Activated CD8-positive, alpha-beta memory T cell treated with anti-CD3 and anti-CD28 coated beads, Interleukin-2, amount 50 U/mL, for 1 hour (primary cell): ENCODE results near the gene TBC1D21.

Experiments
- DNase-seq: peaks from one replicate; pipeline ENCODE4 v3.0.0-alpha.2; 2020; ENCODE audit errors: extremely low read depth

Gene TBC1D21

DNA sequence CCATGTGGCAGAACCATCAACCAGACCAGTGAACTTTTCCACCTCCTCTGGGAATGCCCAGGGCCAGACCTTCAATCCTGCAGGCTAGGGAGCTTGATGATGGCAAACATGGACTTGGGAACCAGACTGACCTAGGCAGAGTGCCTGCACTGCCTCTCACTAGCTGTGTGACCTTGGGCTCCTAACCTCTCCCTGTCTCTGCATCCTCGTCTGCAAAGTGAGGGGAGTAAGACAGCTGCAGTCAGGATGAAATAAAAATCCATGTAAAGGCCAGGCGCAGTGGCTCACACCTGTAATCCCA lies 35.4 kb downstream of the TBC1D21 start:
- no peak for DNase-seq

DNA sequence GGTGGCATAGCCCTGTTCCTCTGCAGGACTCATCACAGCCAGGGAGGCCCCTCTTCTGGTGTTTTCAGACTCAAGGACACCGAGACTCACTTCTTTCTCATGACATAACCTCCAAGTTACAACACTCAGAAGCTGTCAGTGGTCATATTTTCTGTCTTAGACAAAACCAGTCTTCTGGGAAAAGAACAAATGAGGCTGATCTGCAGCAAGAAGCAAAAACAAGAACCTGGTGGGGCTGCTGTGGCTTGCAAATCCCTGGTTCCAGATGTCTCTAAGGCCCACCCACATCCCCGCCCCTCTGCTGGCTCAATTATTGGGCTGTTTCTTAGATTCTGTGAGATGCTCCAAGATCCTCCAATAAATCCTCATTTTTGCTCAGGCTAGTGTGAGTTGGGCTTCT lies 36.3 kb downstream of the TBC1D21 start:
- no peak for DNase-seq

DNA sequence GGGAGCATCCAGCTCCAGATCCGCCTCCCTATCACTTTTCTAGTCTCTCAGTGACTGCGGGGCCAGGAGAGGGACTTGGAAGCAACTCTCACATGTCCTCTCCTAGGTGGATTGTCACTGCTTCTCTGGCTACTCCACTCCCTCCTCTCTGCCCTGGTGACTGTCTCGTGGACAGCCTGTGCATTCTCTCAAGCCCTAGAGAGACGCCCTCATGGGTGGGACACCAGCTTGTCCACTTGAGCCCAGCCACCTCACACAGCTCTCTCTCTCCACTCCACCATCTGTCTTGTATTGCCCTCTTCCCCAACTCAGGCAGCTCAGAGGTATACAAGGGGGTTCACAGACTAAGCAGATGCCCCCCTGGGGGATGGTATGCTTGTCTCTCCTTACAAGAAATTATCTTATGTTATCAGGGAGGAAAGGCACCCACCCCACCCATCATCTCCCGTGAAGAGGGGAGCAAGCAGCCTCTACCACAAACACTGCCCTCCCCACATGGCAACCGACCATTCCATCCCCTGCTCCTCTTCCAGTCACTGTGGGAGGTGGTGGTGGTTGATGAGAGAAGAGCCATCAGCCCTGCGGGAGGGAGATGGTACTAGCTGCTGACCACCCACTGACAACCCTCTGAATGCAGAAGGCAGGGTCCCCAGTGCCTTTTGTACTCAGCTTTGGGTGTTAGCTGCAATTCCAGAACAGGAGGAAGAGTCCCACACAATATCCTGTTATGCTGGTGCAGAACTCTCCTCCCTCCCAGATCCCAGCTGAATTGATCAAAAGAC lies 37.3 kb downstream of the TBC1D21 start:
- no peak for DNase-seq

DNA sequence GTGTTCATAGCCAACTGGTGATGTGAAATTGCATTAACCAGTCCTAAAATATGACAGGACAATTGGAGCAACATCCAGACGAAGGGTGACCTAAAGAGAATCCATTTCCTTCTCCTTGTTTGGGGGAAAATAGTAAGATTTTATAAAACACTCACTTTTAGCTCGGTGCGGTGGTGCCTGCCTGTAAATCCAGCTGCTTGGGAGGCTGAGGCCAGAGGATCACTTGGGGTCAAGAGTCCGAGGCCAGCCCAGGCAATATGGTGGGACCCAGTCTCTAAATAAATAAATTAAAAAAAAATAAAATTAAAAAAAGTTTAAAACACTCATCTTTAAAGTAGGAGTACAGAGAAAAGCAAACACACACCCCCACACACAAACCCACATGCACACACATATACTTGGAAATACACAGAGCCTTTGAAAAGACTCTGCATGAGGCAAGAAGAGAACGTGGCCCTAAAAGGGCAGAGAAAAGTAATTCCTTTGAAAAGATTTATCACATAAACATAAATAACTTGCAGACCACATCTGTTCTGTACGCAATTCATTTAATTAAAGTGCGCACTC lies 38.7 kb downstream of the TBC1D21 start:
- DNase-seq, result no peak

DNA sequence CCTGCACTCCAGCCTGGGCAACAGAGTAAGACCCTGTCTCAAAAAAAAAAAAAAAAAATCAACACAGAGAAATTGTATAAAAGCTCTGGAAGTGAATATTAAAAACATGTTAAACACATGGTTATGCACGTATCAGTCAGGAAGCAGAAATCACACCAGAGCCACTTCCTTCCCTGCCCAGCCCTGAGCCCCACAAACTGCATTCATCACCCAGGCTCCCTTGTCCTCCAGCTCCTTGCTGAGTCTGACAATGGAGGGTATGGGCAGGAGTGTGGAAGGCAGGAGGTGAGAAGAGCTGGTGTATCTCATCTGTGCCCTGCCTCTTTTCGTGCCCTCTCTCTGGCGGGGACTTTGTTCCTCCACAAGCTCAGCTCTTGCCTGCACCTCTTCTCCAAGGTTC lies 40.8 kb downstream of the TBC1D21 start:
- no peak for DNase-seq

DNA sequence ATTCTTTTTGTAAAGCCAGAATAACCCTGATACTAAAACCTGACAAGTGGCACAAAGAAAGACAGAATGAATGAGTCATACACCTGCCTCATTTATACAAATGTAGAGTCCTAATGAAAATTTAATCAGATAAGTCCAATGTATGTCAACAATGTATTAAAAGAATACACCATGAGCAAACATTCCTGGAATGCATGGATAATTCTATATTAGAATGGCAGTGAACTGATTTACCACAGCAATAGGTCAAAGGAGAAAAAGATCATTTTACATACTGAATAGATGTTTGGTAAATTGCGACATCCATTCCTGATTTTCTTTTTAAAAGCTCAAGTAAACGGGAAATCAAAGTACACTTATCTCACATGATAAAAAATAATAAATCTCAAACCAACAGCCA lies 41.7 kb downstream of the TBC1D21 start:
- no peak for DNase-seq

DNA sequence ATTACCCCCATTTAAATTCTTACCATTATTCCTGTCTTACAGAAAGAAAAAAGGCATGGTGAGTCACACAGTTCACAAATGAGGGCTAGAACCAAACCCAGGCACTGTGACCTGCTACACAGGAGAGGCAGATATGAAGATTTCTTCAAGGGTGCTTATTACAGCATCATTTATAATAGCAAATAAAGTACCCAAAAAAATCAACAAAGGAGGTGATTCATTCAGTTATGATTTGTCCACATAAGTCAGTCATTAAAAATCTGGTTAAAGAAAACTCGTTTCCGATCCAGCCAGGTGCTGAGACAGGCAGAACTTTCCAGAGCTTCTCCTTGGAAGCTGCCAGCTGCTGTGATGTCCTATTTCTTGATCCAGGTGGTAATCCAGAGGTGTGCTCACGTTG lies 45.4 kb downstream of the TBC1D21 start:
- DNase-seq, result no peak

DNA sequence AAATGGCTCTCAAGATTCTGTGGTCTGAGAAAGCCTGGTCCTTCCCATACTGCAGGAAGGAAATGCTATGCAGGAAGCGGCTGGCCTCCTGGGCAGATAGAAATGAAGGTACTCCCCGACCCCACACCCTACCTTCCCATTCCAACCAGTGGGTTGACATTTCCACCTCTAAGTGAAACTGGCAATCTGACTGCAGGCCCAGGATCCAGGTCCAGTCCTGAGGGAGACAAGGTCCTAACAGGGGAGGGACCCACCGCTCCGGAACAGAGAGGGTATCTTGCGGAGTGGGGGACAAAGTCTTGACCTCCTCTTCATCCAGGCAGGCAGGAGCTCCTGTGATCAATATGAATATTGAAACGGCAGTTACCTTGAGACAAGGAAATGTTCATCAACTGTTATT lies 46.3 kb downstream of the TBC1D21 start:
- DNase-seq, result no peak

DNA sequence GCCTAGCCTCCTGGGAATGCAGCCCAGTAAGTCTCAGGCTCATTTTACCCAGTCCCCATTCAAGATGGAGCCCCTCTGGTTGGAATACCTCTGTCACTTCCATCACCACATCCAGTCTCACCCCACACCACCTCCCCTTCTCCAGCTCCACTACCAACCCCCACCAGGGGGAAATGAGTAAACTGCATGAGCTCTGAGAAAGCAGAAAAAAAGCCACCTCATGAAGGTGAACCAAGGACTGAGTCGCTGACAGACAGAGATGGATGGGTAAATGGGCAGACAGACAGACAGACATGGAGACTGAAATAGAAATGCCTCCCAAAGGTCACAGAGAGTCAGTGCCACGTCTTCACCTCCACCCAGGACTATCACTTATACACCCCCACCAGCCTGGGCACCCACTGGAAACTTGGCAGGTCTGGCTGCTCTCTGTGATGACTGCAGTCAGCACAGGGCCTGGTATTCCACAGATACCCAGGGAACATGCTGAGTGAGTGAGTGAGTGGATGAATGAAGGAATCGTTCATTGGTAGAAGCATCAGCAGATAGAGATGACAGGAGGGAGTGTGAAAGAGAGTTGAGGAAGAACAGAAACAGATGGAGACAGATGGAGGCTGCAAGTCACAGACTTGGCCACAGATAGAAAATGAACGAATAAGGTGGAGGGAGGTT lies 48.0 kb downstream of the TBC1D21 start:
- DNase-seq, result no peak

GRCh38 chr15:73922186-73923151 lies 49.1 kb downstream of the TBC1D21 start:
- DNase-seq, result no peak

- DNase-seq, result no peak
These were observed 49.8 kb downstream of the TBC1D21 start for GRCh38 chr15:73923156-73923487.

- DNase-seq, result no peak
These were observed 50.3 kb downstream of the TBC1D21 start for GRCh38 chr15:73923488-73924164.

GRCh38 chr15:73924171-73924921 lies 51.0 kb downstream of the TBC1D21 start:
- no peak for DNase-seq

- DNase-seq, result no peak
These were observed 52.5 kb downstream of the TBC1D21 start for GRCh38 chr15:73925848-73926218.

GRCh38 chr15:73926219-73927002 lies 53.0 kb downstream of the TBC1D21 start, which contains the start of gene LOXL1:
LOXL1 (plus strand) TSS chr15:73926462; CDS start chr15:73926784, 322 bp downstream.
- DNase-seq, result no peak

- DNase-seq, result no peak
These were observed 53.7 kb downstream of the TBC1D21 start for GRCh38 chr15:73927003-73927475.

DNA sequence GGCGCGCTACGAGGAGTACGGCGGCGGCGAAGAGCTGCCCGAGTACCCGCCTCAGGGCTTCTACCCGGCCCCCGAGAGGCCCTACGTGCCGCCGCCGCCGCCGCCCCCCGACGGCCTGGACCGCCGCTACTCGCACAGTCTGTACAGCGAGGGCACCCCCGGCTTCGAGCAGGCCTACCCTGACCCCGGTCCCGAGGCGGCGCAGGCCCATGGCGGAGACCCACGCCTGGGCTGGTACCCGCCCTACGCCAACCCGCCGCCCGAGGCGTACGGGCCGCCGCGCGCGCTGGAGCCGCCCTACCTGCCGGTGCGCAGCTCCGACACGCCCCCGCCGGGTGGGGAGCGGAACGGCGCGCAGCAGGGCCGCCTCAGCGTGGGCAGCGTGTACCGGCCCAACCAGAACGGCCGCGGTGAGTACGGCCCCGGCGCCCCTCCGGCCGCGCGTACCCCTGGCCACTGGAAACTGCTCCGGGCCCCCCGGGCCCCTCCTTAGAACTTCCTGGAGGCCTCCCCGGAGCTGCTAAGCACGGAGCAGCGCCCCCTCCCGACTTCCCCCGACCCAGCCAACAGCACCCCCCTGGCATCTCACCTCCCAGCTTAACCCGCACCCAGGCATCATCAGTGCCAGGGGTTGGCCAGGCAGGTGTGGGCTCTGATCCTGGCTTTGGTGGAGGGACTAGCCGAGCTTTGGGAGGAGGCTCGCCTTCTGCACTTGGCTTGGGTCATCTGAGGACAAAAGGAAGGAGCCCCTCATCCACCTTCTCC lies 54.3 kb downstream of the TBC1D21 start:
- DNase-seq, result peak; percentile 42

GRCh38 chr15:73928241-73928579 lies 54.8 kb downstream of the TBC1D21 start:
- no peak for DNase-seq

DNA sequence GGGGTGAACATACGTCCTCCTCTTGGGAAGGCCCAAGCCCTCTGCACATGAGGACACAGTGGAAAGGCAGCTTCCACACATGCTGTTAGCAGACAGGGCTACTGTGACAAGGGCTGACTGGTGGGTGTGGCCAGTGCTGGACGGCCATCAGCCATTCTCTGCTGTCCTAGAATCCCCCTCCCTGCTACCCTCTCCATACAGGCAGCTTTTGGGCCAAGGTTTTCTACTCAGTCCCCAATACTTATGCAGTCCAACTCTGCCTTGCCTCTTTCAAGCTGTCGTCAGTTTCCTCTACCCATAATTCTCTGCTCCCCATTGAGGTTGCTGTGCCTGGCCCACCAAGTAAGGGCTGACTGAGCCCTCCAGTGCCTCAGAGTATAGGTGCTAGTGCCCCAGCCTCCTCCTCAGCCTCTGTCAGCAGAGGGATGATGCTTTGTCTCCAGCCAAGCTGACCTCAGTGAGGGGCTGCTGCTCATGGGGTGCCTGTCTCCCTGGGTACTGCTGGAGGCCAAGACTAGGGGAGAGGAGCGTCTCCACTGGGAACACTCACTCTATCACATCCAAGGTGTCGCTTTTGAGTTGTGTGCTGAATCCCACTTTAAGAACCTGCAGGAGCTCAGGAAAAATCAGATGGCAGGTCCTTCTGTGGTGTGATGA lies 55.7 kb downstream of the TBC1D21 start:
- DNase-seq, result no peak
